ENCODE measurements around the gene MYO16.

The MYO16 gene

GRCh38 chr13:109026266-109026665 lies 396.9 kb downstream of the MYO16 start:
- Histone ChIP-seq H3K27me3 (ENCODE audit: insufficient read depth, insufficient read length) (no peaks in the 10 kb centered on the region), H3K9ac (ENCODE audit: insufficient read length, low read depth) (no peak overlapping the region), H3K4me1 (ENCODE audit: insufficient read depth, insufficient read length) (no peaks in the 10 kb centered on the region), H3K36me3 (ENCODE audit: insufficient read depth, insufficient read length, low read length) (no peaks in the 10 kb centered on the region), H3K9me3 (ENCODE audit: insufficient read depth, low read length) (no peaks in the 10 kb centered on the region), H3K4me3 (ENCODE audit: insufficient read length, low read depth) (no peak overlapping the region)
- DNase-seq (ENCODE audit: low read depth, low spot score), result no peak
- TF ChIP-seq SUZ12 (IDR thresholded peaks at IDR 0.05; ENCODE audit: extremely low read depth, insufficient read depth, insufficient read length) (no peak), ZNF274 (IDR thresholded peaks at IDR 0.05; ENCODE audit: low read depth, low read length) (no peak), YY1 (IDR thresholded peaks at IDR 0.05; ENCODE audit: insufficient read depth, insufficient read length) (no peak)

DNA sequence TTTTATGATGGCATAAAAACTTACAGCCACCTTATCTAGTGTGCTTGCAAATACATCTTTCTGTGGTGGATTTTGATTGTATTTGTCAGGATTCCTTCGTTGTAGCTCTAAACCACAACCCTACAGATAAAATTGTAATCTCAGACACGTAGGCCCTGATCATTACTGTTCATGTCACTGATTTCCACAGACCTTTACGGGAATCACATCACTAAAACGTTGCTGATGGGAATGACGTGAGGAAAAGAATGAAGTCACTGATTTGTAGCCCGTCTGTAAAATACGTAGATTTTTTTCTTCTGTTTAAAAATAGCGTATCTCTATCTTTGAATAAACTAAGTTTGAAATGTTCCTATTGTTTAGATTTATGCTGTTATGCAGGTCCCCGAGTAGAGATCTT lies 399.2 kb downstream of the MYO16 start:
- Histone ChIP-seq H3K36me3 (ENCODE audit: insufficient read depth, insufficient read length, low read length) (no peaks in the 10 kb centered on the region), H3K4me3 (ENCODE audit: insufficient read length, low read depth) (no peak overlapping the region), H3K27me3 (ENCODE audit: insufficient read depth, insufficient read length) (no peaks in the 10 kb centered on the region), H3K9me3 (ENCODE audit: insufficient read depth, low read length) (no peaks in the 10 kb centered on the region), H3K4me1 (ENCODE audit: insufficient read depth, insufficient read length) (no peaks in the 10 kb centered on the region), H3K9ac (ENCODE audit: insufficient read length, low read depth) (no peak overlapping the region)
- DNase-seq (ENCODE audit: low read depth, low spot score), result no peak
- TF ChIP-seq SUZ12 (IDR thresholded peaks at IDR 0.05; ENCODE audit: extremely low read depth, insufficient read depth, insufficient read length) (no peak), ZNF274 (IDR thresholded peaks at IDR 0.05; ENCODE audit: low read depth, low read length) (no peak), YY1 (IDR thresholded peaks at IDR 0.05; ENCODE audit: insufficient read depth, insufficient read length) (no peak)

- H3K27me3 ChIP-seq (ENCODE audit: insufficient read depth, insufficient read length), result no peaks in the 10 kb centered on the region
- no peaks in the 10 kb centered on the region for H3K4me1 ChIP-seq (ENCODE audit: insufficient read depth, insufficient read length)
- TF ChIP-seq SUZ12 (IDR thresholded peaks at IDR 0.05; ENCODE audit: extremely low read depth, insufficient read depth, insufficient read length) (no peak), YY1 (IDR thresholded peaks at IDR 0.05; ENCODE audit: insufficient read depth, insufficient read length) (no peak), ZNF274 (IDR thresholded peaks at IDR 0.05; ENCODE audit: low read depth, low read length) (no peak)
- H3K36me3 ChIP-seq (ENCODE audit: insufficient read depth, insufficient read length, low read length), result no peaks in the 10 kb centered on the region
- H3K9me3 ChIP-seq (ENCODE audit: insufficient read depth, low read length), result no peaks in the 10 kb centered on the region
- DNase-seq (ENCODE audit: low read depth, low spot score), result no peak
- H3K4me3 ChIP-seq (ENCODE audit: insufficient read length, low read depth), result no peak overlapping the region
- no peak overlapping the region for H3K9ac ChIP-seq (ENCODE audit: insufficient read length, low read depth)
Observed at GRCh38 chr13:109033090-109033489, 403.7 kb downstream of the MYO16 start.

DNA sequence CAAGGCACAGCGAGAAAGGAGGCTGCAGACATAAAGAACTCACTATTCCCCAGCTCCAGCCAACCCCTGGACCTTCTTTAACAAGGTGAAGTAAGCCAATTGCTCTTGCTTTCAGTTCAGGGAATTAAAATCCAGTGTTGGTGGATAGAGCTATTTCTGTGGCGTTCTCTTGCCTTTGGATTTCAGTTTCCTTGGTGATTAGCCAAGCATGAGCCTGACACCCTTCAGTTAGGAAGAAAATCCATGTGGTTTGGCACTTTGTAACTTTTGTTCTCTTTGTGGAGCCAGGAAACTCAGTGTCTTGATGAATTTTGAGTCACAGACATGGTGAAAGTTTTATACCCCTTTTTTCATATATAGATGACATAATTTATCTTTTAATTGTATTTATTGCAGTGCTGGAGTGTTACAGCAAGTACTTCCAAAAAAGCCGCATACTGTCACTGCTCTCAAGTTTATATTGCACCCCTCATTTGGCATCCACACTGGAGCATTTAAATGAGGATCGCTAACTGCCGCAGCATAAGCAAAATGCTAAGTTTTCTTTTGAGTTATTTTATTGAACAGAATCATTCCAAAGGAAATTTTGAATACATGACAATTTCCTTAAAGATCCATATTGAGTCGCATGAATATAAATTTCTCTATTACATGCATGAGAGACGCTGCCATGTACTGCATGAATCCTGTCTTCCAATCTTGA lies 406.8 kb downstream of the MYO16 start:
- Histone ChIP-seq H3K9me3 (ENCODE audit: insufficient read depth, low read length) (no peaks in the 10 kb centered on the region), H3K36me3 (ENCODE audit: insufficient read depth, insufficient read length, low read length) (no peaks in the 10 kb centered on the region), H3K4me1 (ENCODE audit: insufficient read depth, insufficient read length) (no peaks in the 10 kb centered on the region), H3K4me3 (ENCODE audit: insufficient read length, low read depth) (no peak overlapping the region), H3K27me3 (ENCODE audit: insufficient read depth, insufficient read length) (no peaks in the 10 kb centered on the region), H3K9ac (ENCODE audit: insufficient read length, low read depth) (no peak overlapping the region)
- no peak for DNase-seq (ENCODE audit: low read depth, low spot score)
- TF ChIP-seq SUZ12 (IDR thresholded peaks at IDR 0.05; ENCODE audit: extremely low read depth, insufficient read depth, insufficient read length) (no peak), ZNF274 (IDR thresholded peaks at IDR 0.05; ENCODE audit: low read depth, low read length) (no peak), YY1 (IDR thresholded peaks at IDR 0.05; ENCODE audit: insufficient read depth, insufficient read length) (no peak)

GRCh38 chr13:109043636-109044035 lies 414.2 kb downstream of the MYO16 start:
- Histone ChIP-seq H3K4me3 (ENCODE audit: insufficient read length, low read depth) (no peak overlapping the region), H3K36me3 (ENCODE audit: insufficient read depth, insufficient read length, low read length) (no peaks in the 10 kb centered on the region), H3K9me3 (ENCODE audit: insufficient read depth, low read length) (no peaks in the 10 kb centered on the region), H3K9ac (ENCODE audit: insufficient read length, low read depth) (no peak overlapping the region), H3K27me3 (ENCODE audit: insufficient read depth, insufficient read length) (no peaks in the 10 kb centered on the region), H3K4me1 (ENCODE audit: insufficient read depth, insufficient read length) (no peaks in the 10 kb centered on the region)
- TF ChIP-seq ZNF274 (IDR thresholded peaks at IDR 0.05; ENCODE audit: low read depth, low read length), result no peak
- TF ChIP-seq YY1 (IDR thresholded peaks at IDR 0.05; ENCODE audit: insufficient read depth, insufficient read length), result no peak
- no peak for TF ChIP-seq SUZ12 (IDR thresholded peaks at IDR 0.05; ENCODE audit: extremely low read depth, insufficient read depth, insufficient read length)
- no peak for DNase-seq (ENCODE audit: low read depth, low spot score)

- no peak for DNase-seq (ENCODE audit: low read depth, low spot score)
- no peaks in the 10 kb centered on the region for H3K4me1 ChIP-seq (ENCODE audit: insufficient read depth, insufficient read length)
- H3K36me3 ChIP-seq (ENCODE audit: insufficient read depth, insufficient read length, low read length), result no peaks in the 10 kb centered on the region
- no peak overlapping the region for H3K4me3 ChIP-seq (ENCODE audit: insufficient read length, low read depth)
- H3K9ac ChIP-seq (ENCODE audit: insufficient read length, low read depth), result no peak overlapping the region
- H3K27me3 ChIP-seq (ENCODE audit: insufficient read depth, insufficient read length), result no peaks in the 10 kb centered on the region
- no peaks in the 10 kb centered on the region for H3K9me3 ChIP-seq (ENCODE audit: insufficient read depth, low read length)
- TF ChIP-seq YY1 (IDR thresholded peaks at IDR 0.05; ENCODE audit: insufficient read depth, insufficient read length), result no peak
- TF ChIP-seq SUZ12 (IDR thresholded peaks at IDR 0.05; ENCODE audit: extremely low read depth, insufficient read depth, insufficient read length), result no peak
- TF ChIP-seq ZNF274 (IDR thresholded peaks at IDR 0.05; ENCODE audit: low read depth, low read length), result no peak
Observed at GRCh38 chr13:109055850-109056249, 426.4 kb downstream of the MYO16 start.

DNA sequence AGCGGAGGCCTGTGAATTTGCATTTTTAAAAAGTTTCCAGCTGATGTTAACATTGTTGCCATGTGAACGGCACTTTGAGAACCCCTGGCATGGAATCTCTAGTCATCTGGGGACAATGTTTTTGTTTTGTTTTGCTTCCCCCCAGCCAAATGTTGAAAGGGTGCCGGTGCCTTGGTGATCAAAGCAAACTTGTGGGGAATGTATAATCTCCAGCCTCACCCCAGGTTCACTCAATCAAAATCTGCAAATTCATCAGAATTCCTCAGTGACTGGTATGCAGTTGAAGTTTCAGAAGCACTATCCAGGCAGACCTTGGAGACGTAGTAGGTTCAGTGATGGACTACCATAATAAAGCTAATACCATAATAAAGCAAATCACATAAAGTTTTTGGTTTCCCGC lies 428.7 kb downstream of the MYO16 start:
- H3K9me3 ChIP-seq (ENCODE audit: insufficient read depth, low read length), result no peaks in the 10 kb centered on the region
- H3K27me3 ChIP-seq (ENCODE audit: insufficient read depth, insufficient read length), result no peaks in the 10 kb centered on the region
- no peak overlapping the region for H3K4me3 ChIP-seq (ENCODE audit: insufficient read length, low read depth)
- no peak for TF ChIP-seq YY1 (IDR thresholded peaks at IDR 0.05; ENCODE audit: insufficient read depth, insufficient read length)
- no peak for TF ChIP-seq SUZ12 (IDR thresholded peaks at IDR 0.05; ENCODE audit: extremely low read depth, insufficient read depth, insufficient read length)
- H3K36me3 ChIP-seq (ENCODE audit: insufficient read depth, insufficient read length, low read length), result no peaks in the 10 kb centered on the region
- H3K4me1 ChIP-seq (ENCODE audit: insufficient read depth, insufficient read length), result no peaks in the 10 kb centered on the region
- H3K9ac ChIP-seq (ENCODE audit: insufficient read length, low read depth), result no peak overlapping the region
- peak; percentile 11 for DNase-seq (ENCODE audit: low read depth, low spot score)
